Mesenteric fat pad (tissue), 1 donor: ENCODE data around the gene AHDC1. TPM values are rescaled to one million over a fixed set of nuclear protein-coding genes. Genes with fewer than 3 reads are reported as not detected.
A peak's percentile ranks its signal among the peaks of the same experiment; 100 is the strongest.
"Not testable (repeated sequence)": the region's sequence is repeated elsewhere in the genome, so short reads cannot be mapped to it uniquely, and the experiment has no call there.

ENCODE experiments used
- DNase-seq: peaks from one replicate; pipeline ENCODE4 v3.0.0-alpha.2; 2020; ENCODE audit warnings: low spot score
- total RNA-seq: library from RNA; stranded (reverse); fragmentation: NEBNext Ultra II Directional; extraction: Animal tissue kit (Norgen Biotek cat#: 25700); gene quantifications from one replicate; pipeline ENCODE4 v1.2.1, GENCODE V29; 2021
- donor health status: DM: yes; HTN: yes; CAD: no.

AHDC1 gene
- total RNA-seq, 1 donor from 2014 or later = 28.5 TPM

- DNase-seq = peak; percentile 91
These were observed 30.4 kb upstream of the AHDC1 start for GRCh38 chr1:27634177-27634984.

- DNase-seq = no peak
These were observed 29.8 kb upstream of the AHDC1 start for GRCh38 chr1:27633640-27634176.

- DNase-seq = no peak
These were observed 29.3 kb upstream of the AHDC1 start for GRCh38 chr1:27633298-27633610.

GRCh38 chr1:27632387-27633297 lies 28.7 kb upstream of the AHDC1 start:
- DNase-seq = no peak

- DNase-seq = no peak
These were observed 27.0 kb upstream of the AHDC1 start for GRCh38 chr1:27630859-27631491.

GRCh38 chr1:27628712-27629111 lies 24.8 kb upstream of the AHDC1 start:
- no peak for DNase-seq

- DNase-seq = not testable (repeated sequence)
These were observed 23.8 kb upstream of the AHDC1 start for GRCh38 chr1:27627733-27628132.

- no peak for DNase-seq
These were observed 23.1 kb upstream of the AHDC1 start for GRCh38 chr1:27627061-27627460.

- no peak for DNase-seq
These were observed 22.3 kb upstream of the AHDC1 start for GRCh38 chr1:27626031-27626935.

GRCh38 chr1:27624467-27625178 lies 20.7 kb upstream of the AHDC1 start:
- no peak for DNase-seq

GRCh38 chr1:27623327-27624212 lies 19.6 kb upstream of the AHDC1 start:
- DNase-seq = no peak

GRCh38 chr1:27622828-27623227 lies 18.9 kb upstream of the AHDC1 start:
- DNase-seq = no peak

GRCh38 chr1:27621051-27621920 lies 17.3 kb upstream of the AHDC1 start:
- no peak for DNase-seq

GRCh38 chr1:27619782-27620438 lies 16.0 kb upstream of the AHDC1 start:
- not testable (repeated sequence) for DNase-seq

- DNase-seq = no peak
These were observed 14.6 kb upstream of the AHDC1 start for GRCh38 chr1:27618341-27619082.

GRCh38 chr1:27617420-27617819 lies 13.5 kb upstream of the AHDC1 start:
- no peak for DNase-seq

- no peak for DNase-seq
These were observed 12.5 kb upstream of the AHDC1 start for GRCh38 chr1:27616441-27616840.
